ENCODE data around the gene CACNA2D1.
"Not testable (repeated sequence)": the region's sequence is repeated elsewhere in the genome, so short reads cannot be mapped to it uniquely, and the experiment has no call there.

Gene CACNA2D1

DNA sequence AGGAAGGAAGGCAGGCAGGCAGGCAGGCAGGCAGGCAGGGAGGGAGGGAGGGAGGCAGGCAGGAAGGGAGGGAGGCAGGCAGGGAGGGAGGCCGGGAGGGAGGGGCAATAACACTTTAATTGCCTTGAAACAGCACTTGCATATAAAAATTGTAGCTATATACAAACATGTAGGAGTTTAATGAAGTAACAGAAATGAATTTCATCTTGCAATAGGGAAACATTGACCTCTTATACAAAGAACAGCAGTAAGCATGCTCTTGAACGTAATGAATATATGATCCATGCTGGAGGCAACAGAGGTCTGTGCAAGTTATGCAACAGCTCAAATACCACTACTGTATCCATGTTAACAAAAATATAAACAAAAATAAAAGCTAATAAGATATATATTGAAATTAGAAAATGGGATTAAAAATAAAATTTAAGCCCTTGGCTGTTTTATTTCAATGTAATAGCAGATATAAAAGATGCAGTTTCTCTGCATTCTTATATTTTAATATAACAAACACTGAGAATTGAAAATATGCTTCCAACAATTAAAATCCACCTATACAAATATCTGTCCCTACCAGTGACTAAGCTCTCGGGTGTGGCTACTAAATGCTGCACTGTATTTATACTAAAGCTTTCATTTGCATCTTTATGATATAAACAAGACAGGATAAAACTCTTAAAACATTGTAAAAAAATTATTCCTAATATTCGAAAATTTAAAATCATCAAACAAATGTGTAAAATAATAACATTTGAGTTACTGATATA lies 50.3 kb downstream of the CACNA2D1 start:
- no peak for DNase-seq (ENCODE audit: low spot score)

GRCh38 chr7:82390936-82391335 lies 52.6 kb downstream of the CACNA2D1 start:
- DNase-seq (ENCODE audit: low spot score): no peak

- no peak for DNase-seq (ENCODE audit: low spot score)
Observed at GRCh38 chr7:82389876-82390275, 53.7 kb downstream of the CACNA2D1 start.

DNA sequence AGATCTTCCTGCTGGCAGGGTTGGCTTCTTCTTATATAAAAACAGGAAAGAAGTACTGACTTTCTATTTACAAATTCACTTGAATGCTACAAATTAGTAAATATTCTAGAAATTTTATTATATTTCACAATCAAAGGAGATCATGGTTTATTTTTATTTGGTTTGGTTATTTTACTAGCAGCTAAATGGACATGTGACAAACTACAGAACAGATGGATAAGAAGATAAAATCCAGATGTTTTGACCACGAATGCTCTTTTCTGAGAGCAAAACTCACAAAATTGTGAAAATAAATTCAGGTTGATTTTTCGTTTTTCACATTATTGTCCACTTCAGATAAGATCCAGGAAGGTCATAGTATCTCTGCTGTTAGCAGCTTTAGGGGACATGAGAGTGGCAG lies 55.4 kb downstream of the CACNA2D1 start:
- DNase-seq (ENCODE audit: low spot score): no peak

DNA sequence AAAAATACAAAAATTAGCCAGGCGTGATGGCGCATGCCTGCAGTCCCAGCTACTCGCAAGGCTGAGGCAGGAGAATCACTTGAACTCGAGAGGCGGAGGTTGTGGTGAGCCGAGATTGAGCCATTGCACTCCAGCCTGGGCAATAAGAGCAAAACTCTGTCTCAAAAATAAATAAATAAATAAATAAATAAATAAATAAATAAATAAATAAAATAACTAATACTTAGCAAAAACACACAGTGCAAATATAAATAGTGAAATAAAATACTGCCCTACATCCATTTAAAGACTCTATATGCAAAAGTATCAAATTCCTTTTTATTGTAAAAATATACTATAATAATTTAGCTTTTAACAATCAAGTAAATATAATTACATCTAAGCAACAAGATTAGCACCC lies 57.0 kb downstream of the CACNA2D1 start:
- DNase-seq (ENCODE audit: low spot score): not testable (repeated sequence)

DNA sequence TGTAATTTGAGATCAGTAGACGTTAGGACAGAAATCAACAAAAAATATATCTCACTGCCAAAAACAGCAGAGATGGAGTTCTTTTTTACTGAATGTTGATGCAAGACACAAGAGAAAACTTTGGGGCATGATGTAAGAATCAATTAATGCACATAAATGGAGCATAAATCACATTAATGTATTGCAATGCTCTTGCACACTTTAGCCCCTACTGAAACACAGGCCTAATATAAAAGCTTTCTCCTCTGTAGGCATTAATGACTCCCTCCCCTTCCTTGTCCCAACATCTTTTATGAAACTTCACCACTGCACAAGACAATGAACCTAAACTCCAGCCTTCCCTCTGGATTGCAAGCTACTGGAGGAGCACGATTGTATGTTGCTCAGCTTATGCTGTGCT lies 58.8 kb downstream of the CACNA2D1 start:
- DNase-seq (ENCODE audit: low spot score): no peak

GRCh38 chr7:82384051-82384464 lies 59.5 kb downstream of the CACNA2D1 start:
- no peak for DNase-seq (ENCODE audit: low spot score)

- no peak for DNase-seq (ENCODE audit: low spot score)
Observed at GRCh38 chr7:82382276-82382675, 61.3 kb downstream of the CACNA2D1 start.

DNA sequence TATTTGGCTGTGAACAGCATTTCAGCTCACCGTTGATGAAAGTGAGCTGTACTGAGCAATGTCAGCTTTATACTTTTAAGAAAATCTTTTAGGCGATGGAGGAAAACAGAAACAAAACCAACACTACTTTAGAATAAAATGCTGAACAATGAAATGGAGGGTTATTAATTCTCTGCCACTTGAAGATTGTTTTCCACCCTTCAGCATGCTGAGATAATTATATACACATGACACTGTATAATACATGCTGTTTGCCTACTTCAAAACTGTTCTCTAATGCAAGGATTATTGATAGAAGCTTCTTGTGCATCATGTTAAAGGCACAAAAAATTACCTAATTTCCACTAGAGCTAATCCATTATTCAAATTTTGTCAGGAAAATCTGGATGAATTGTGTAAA lies 66.8 kb downstream of the CACNA2D1 start:
- DNase-seq (ENCODE audit: low spot score): no peak

- no peak for DNase-seq (ENCODE audit: low spot score)
Observed at GRCh38 chr7:82375713-82376112, 67.9 kb downstream of the CACNA2D1 start.

- DNase-seq (ENCODE audit: low spot score): no peak
Observed at GRCh38 chr7:82375129-82375528, 68.4 kb downstream of the CACNA2D1 start.

- DNase-seq (ENCODE audit: low spot score): no peak
Observed at GRCh38 chr7:82373926-82374635, 69.5 kb downstream of the CACNA2D1 start.

GRCh38 chr7:82364671-82365070 lies 78.9 kb downstream of the CACNA2D1 start:
- no peak for DNase-seq (ENCODE audit: low spot score)

DNA sequence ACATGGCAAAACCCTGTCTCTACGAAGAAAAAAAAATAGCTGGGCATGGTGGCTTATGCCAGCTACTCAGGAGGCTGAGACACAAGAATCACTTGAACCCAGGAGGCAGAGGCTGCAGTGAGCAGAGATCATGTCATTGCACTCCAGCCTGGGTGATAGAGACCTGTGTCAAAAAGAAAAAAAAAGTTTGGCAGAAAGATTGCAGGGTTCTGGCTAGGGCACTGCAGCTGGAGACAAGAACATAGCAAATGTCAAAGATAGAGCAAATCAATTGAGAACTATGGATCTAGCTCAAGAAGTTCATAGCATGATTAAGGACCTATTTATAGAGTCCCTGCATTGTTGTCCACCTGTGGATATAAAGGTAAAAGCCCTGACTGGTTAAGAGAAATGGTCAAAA lies 79.5 kb downstream of the CACNA2D1 start:
- DNase-seq (ENCODE audit: low spot score): no peak

- DNase-seq (ENCODE audit: low spot score): peak; percentile 39
Observed at GRCh38 chr7:82362129-82362706, 81.4 kb downstream of the CACNA2D1 start.

- DNase-seq (ENCODE audit: low spot score): no peak
Observed at GRCh38 chr7:82360591-82361368, 82.8 kb downstream of the CACNA2D1 start.

- DNase-seq (ENCODE audit: low spot score): no peak
Observed at GRCh38 chr7:82359426-82359825, 84.2 kb downstream of the CACNA2D1 start.

DNA sequence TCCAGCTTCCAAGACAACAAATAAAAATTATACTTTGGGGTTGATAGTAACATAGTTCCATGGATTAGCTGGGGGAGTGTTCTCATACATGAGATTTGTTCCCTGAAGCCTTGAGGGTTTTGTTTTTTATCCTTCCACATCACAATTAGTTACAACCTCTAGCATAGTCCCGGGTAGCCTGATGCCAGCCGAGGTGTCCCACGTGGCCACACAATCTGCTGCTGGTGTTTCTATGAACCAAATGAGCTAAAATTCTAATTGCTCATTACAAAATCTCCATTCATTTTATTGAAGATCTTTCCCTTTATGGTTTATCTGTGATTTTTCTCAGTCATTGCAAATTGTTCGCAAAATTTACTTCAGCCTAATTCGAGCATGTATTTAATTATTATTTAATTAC lies 84.7 kb downstream of the CACNA2D1 start:
- DNase-seq (ENCODE audit: low spot score): no peak

- DNase-seq (ENCODE audit: low spot score): no peak
Observed at GRCh38 chr7:82358009-82358578, 85.5 kb downstream of the CACNA2D1 start.

GRCh38 chr7:82348251-82348650 lies 95.3 kb downstream of the CACNA2D1 start:
- no peak for DNase-seq (ENCODE audit: low spot score)

DNA sequence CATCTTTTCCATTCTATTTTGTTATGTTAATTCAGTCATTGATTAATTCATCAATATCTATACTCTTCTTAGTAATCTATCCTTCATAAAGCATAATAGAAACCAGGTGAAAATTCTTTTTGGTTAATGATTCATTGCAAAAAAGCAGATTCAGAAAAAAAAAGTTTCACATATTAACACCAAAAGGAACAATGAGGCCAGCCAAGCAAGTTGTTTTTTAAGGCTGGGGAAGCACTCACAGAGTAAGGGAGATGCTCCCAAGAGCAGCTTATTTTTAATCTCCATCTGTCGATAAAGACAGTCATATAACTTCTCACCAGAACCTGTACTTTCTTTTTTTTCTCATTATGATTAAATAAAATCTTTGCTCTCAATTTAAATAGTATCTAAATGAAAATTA lies 95.8 kb downstream of the CACNA2D1 start:
- DNase-seq (ENCODE audit: low spot score): no peak

DNA sequence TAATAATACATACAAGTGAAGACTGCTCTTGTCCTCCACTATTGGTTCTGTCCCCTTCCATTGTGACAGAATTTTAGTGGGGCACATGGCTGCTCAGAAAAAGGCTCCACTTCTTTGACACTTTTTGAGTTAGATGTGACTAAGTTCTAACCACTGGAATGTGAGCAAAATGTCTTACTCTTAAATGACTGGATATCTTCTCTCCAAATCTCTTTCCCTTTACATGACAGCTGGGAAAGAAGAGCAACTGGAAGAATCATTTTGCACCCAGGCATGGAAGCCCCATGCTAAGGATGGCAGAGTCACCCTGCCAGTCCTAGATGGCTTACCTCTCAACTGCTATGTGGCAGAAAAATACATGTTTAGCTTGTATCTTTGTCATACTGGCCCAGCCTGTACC lies 97.7 kb downstream of the CACNA2D1 start:
- DNase-seq (ENCODE audit: low spot score): no peak
